ENCODE measurements around the gene KCND3. TPM values are rescaled to one million over a fixed set of nuclear protein-coding genes. Genes with fewer than 3 reads are reported as not detected.

Gene KCND3
- total and polyA plus RNA-seq, 4 donors, result 1.0 to 27.1 (median 6.1) TPM

- TF ChIP-seq REST (IDR thresholded peaks at IDR 0.05), result no peak
Observed at GRCh38 chr1:111987502-111987901, 2.0 kb downstream of the KCND3 start (continued).

DNA sequence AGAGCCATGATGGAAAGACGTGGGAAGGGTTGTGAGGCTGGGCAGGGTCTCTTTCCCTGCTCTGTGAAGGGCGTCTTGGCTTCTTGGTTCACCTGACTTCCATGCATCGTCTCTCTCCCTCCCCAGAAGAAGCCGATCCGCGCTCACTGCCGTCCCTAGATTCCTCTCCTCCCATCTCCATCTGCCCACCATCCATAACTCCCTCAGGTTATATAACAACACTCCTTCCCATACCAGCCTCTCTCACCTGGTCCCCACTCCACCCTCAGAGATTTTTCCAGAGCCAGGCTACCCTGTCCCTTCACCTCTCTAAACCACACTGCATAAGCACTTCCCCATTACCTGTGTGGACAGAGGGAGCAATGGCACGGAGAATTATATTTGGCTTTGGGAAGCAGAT is 6.0 kb downstream of the KCND3 start:
- no peak overlapping the region for H3K4me3 ChIP-seq (ENCODE audit: low read depth in 1 of 3, low read length in 3 of 3)
- peaks cover 0 to 10% (median 3%) of the 10 kb centered on the region in 4 donors for H3K36me3 ChIP-seq (ENCODE audit: control insufficient read depth in 4 of 4, insufficient read depth in 3 of 4, low read depth in 1 of 4, low read length in 3 of 4)
- H3K27ac ChIP-seq (ENCODE audit: low read depth in 1 of 2, low read length in 2 of 2), result no peak overlapping the region
- TF ChIP-seq YY1 (IDR thresholded peaks at IDR 0.05), result no peak
- TF ChIP-seq RXRA (IDR thresholded peaks at IDR 0.05), result no peak
- no peak for TF ChIP-seq FOXA1 (IDR thresholded peaks at IDR 0.05)
- TF ChIP-seq EGR1 (IDR thresholded peaks at IDR 0.05; ENCODE audit: low read depth in 2 of 2), result no peak
- TF ChIP-seq FOXA2 (IDR thresholded peaks at IDR 0.05), result no peak
- TF ChIP-seq HNF4G (IDR thresholded peaks at IDR 0.05), result no peak
- TF ChIP-seq RAD21 (IDR thresholded peaks at IDR 0.05), result no peak
- no peak for TF ChIP-seq TAF1 (conservative IDR thresholded peaks at IDR 0.05)
- no peak for TF ChIP-seq NR2F2 (IDR thresholded peaks at IDR 0.05)
- no peak for TF ChIP-seq ATF3 (IDR thresholded peaks at IDR 0.05)
- TF ChIP-seq ZBTB33 (IDR thresholded peaks at IDR 0.05), result no peak
- TF ChIP-seq, protein P1, sequence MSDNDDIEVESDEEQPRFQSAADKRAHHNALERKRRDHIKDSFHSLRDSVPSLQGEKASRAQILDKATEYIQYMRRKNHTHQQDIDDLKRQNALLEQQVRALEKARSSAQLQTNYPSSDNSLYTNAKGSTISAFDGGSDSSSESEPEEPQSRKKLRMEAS (IDR thresholded peaks at IDR 0.05), result no peak
- TF ChIP-seq SP1 (IDR thresholded peaks at IDR 0.05), result no peak
- DNase-seq (ENCODE audit: low spot score), result no peak
- no peaks in the 10 kb centered on the region for H3K27me3 ChIP-seq (ENCODE audit: control insufficient read depth in 4 of 4, insufficient read depth in 4 of 4, low read length in 3 of 4)
- 93% methylated on average over 8 of the region's 8 CpGs for WGBS
- no peaks in the 10 kb centered on the region for H3K9me3 ChIP-seq (ENCODE audit: control insufficient read depth in 4 of 4, low read length in 3 of 4)
- H3K9ac ChIP-seq (ENCODE audit: low read depth in 1 of 2, low read length in 2 of 2), result no peak overlapping the region
- peaks cover 6 to 61% (median 37%) of the 10 kb centered on the region in 4 donors for H3K4me1 ChIP-seq (ENCODE audit: control insufficient read depth in 4 of 4, insufficient read depth in 4 of 4, low read length in 3 of 4)

DNA sequence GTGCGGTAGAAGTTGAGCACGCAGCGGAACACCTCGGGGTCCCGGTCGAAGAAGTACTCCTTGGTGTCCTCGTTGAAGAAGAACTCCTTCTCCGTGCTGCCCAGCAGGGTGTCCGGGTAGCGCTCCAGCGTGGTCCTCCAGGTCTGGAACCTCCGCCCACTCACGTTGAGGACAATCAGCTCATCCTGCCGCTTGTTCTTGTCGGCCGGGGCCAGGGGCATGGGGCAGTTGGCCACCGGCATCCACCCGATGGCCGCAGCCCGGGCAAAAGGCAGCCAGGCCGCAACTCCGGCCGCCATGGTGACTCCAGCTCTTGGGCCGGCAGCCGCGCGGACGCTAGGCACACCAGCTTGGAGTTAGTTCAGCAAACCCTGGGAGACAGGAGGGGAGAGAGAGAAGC is 7.0 kb downstream of the KCND3 start:
- peaks cover 0 to 10% (median 3%) of the 10 kb centered on the region in 4 donors for H3K36me3 ChIP-seq (ENCODE audit: control insufficient read depth in 4 of 4, insufficient read depth in 3 of 4, low read depth in 1 of 4, low read length in 3 of 4)
- no peak overlapping the region for H3K27ac ChIP-seq (ENCODE audit: low read depth in 1 of 2, low read length in 2 of 2)
- H3K4me3 ChIP-seq (ENCODE audit: low read depth in 1 of 3, low read length in 3 of 3), result no peak overlapping the region
- TF ChIP-seq, protein P1 (IDR thresholded peaks at IDR 0.05), result no peak
- TF ChIP-seq ATF3 (IDR thresholded peaks at IDR 0.05) (no peak), HNF4A (conservative IDR thresholded peaks at IDR 0.05) (no peak), REST (IDR thresholded peaks at IDR 0.05) (no peak)
- H3K9ac ChIP-seq (ENCODE audit: low read depth in 1 of 2, low read length in 2 of 2), result no peak overlapping the region
- DNase-seq (ENCODE audit: low spot score), result no peak
- H3K9me3 ChIP-seq (ENCODE audit: control insufficient read depth in 4 of 4, low read length in 3 of 4), result no peaks in the 10 kb centered on the region
- no peaks in the 10 kb centered on the region for H3K27me3 ChIP-seq (ENCODE audit: control insufficient read depth in 4 of 4, insufficient read depth in 4 of 4, low read length in 3 of 4)
- WGBS, result 98% methylated on average over 28 of the region's 28 CpGs
- peaks cover 10 to 61% (median 38%) of the 10 kb centered on the region in 4 donors for H3K4me1 ChIP-seq (ENCODE audit: control insufficient read depth in 4 of 4, insufficient read depth in 4 of 4, low read length in 3 of 4)
